ENCODE results near the gene VSTM2L.

The VSTM2L gene

GRCh38 chr20:37917461-37917860, 14.5 kb downstream of the VSTM2L start:
- DNase-seq (ENCODE audit: low spot score): no peak
- TF ChIP-seq CTCF (IDR thresholded peaks at IDR 0.05; ENCODE audit: extremely low read depth, missing control alignments): no peak

- DNase-seq (ENCODE audit: low spot score): no peak
- TF ChIP-seq CTCF (IDR thresholded peaks at IDR 0.05; ENCODE audit: extremely low read depth, missing control alignments): no peak
Observed at GRCh38 chr20:37918035-37918434, 15.1 kb downstream of the VSTM2L start.

GRCh38 chr20:37919389-37920040, 16.6 kb downstream of the VSTM2L start:
- no peak for TF ChIP-seq CTCF (IDR thresholded peaks at IDR 0.05; ENCODE audit: extremely low read depth, missing control alignments)
- DNase-seq (ENCODE audit: low spot score): no peak

GRCh38 chr20:37920270-37920669, 17.3 kb downstream of the VSTM2L start:
- no peak for DNase-seq (ENCODE audit: low spot score)

GRCh38 chr20:37920679-37921322, 17.9 kb downstream of the VSTM2L start:
- TF ChIP-seq CTCF (IDR thresholded peaks at IDR 0.05; ENCODE audit: extremely low read depth, missing control alignments): no peak
- no peak for DNase-seq (ENCODE audit: low spot score)

More at GRCh38 chr20:37920270-37920669, 17.3 kb downstream of the VSTM2L start:
- TF ChIP-seq CTCF (IDR thresholded peaks at IDR 0.05; ENCODE audit: extremely low read depth, missing control alignments): no peak

GRCh38 chr20:37921341-37921929, 18.5 kb downstream of the VSTM2L start:
- DNase-seq (ENCODE audit: low spot score): peak; percentile 75
- TF ChIP-seq CTCF (IDR thresholded peaks at IDR 0.05; ENCODE audit: extremely low read depth, missing control alignments): no peak

GRCh38 chr20:37922016-37922415, 19.1 kb downstream of the VSTM2L start:
- peak; percentile 67 for DNase-seq (ENCODE audit: low spot score)
- TF ChIP-seq CTCF (IDR thresholded peaks at IDR 0.05; ENCODE audit: extremely low read depth, missing control alignments): no peak

Data from GM20000 (cell line).